Endothelial cell of umbilical vein (primary cell): ENCODE results near the gene METTL25. TPM values are rescaled to one million over a fixed set of nuclear protein-coding genes. Genes with fewer than 3 reads are reported as not detected.

ENCODE experiments used
- BruUV-seq: library from RNA; stranded (reverse); fragments of 400-500 nt; replicated peaks from 2 replicates; lab custom pipeline; 2021; lab: Mats Ljungman, UMichigan
- CTCF ChIA-PET: fragments of 300-600, 350-600 bp; sonication (Branson Sonifier 250); formaldehyde crosslinking; loops from one replicate; lab custom pipeline; 2021; ENCODE audit warnings: antibody characterized with exemption, inconsistent platforms; lab: Charles Lee
- POLR2A ChIA-PET: fragments of 300-600, 350-600 bp; sonication (Branson Sonifier 250); formaldehyde crosslinking; loops from one replicate; lab custom pipeline; 2021; ENCODE audit warnings: antibody characterized with exemption, inconsistent platforms; lab: Charles Lee
- DNase-seq: peaks from one replicate; pipeline ENCODE4 v3.0.0-alpha.2; 2011; ENCODE audit warnings: low read depth, low spot score
- FAIRE-seq: peaks from 2 replicates; lab custom pipeline; 2011; peaks lifted over from hg19 to GRCh38; lab: Jason Lieb, UNC
- H2AFZ ChIP-seq: 2 replicates; pipeline ENCODE4 v1.6.0; 2012; ENCODE audit warnings: low read depth, low read length, control low read depth, inconsistent platforms
- H3K27ac ChIP-seq: 2 replicates; pipeline ENCODE4 v1.5.1; 2011; ENCODE audit warnings: low read depth, mild to moderate bottlenecking, control low read depth, low read length, moderate library complexity; ENCODE audit not compliant: insufficient read depth
- H3K27me3 ChIP-seq, 2 experiments: 2 replicates each; pipeline versions ENCODE4 v1.6.0 to v1.6.1; 2011; ENCODE audit warnings: low read length in 2 of 2, mixed read lengths in 1 of 2; ENCODE audit not compliant: control insufficient read depth in 2 of 2, insufficient read depth in 2 of 2
- H3K36me3 ChIP-seq, 2 experiments: 2 replicates in 1 of 2; 3 replicates in 1 of 2; pipeline ENCODE4 v1.5.1; 2011; ENCODE audit warnings: low read length in 2 of 2, mild to moderate bottlenecking in 1 of 2, moderate library complexity in 1 of 2; ENCODE audit not compliant: control insufficient read depth in 2 of 2, insufficient read depth in 2 of 2; ENCODE audit errors: extremely low read depth in 1 of 2
- H3K4me1 ChIP-seq: 3 replicates; pipeline ENCODE4 v1.5.1; 2011; ENCODE audit warnings: mild to moderate bottlenecking, low read length; ENCODE audit not compliant: control insufficient read depth, insufficient read depth; ENCODE audit errors: extremely low read depth
- H3K4me2 ChIP-seq: 2 replicates; pipeline ENCODE4 v1.6.1; 2011; ENCODE audit warnings: low read length, control low read depth, mixed read lengths; ENCODE audit not compliant: insufficient read depth
- H3K4me3 ChIP-seq, 3 experiments: fragments of 200-600 bp in 1 of 3; sonication (generic), shearing (Covaris generic) in 1 of 3; replicated peaks in 1 of 3; 2 replicates each; pipeline ENCODE4 v1.5.1; 2011 to 2016; ENCODE audit warnings: control low read depth in 3 of 3, low read length in 3 of 3, mild to moderate bottlenecking in 2 of 3, inconsistent platforms in 1 of 3, low read depth in 1 of 3, moderate library complexity in 1 of 3; ENCODE audit not compliant: insufficient read depth in 1 of 3
- H3K79me2 ChIP-seq: 2 replicates; pipeline ENCODE4 v1.6.0; 2012; ENCODE audit warnings: low read length, inconsistent platforms; ENCODE audit not compliant: control insufficient read depth, insufficient read depth
- H3K9ac ChIP-seq: replicated peaks from 2 replicates; pipeline ENCODE3; 2011; ENCODE audit warnings: low read length, control low read depth; ENCODE audit not compliant: insufficient read depth; ENCODE audit errors: extremely low read depth
- H3K9me1 ChIP-seq: replicated peaks from 3 replicates; pipeline ENCODE4 v1.6.0; 2011; ENCODE audit warnings: mild to moderate bottlenecking, low read length; ENCODE audit not compliant: control insufficient read depth, insufficient read depth; ENCODE audit errors: extremely low read depth
- H3K9me3 ChIP-seq: replicated peaks from 2 replicates; pipeline ENCODE4 v1.5.1; 2012; ENCODE audit warnings: low read length, inconsistent platforms; ENCODE audit not compliant: control insufficient read depth, insufficient read depth
- H4K20me1 ChIP-seq: replicated peaks from 2 replicates; pipeline ENCODE3; 2011; ENCODE audit warnings: mild to moderate bottlenecking, low read length; ENCODE audit not compliant: control insufficient read depth, insufficient read depth; ENCODE audit errors: extremely low read depth
- EZH2 ChIP-seq: IDR thresholded peaks from 2 replicates; pipeline ENCODE4 v1.6.1; 2012; ENCODE audit warnings: borderline replicate concordance, low read depth, mild to moderate bottlenecking, moderate library complexity, low read length, inconsistent platforms; ENCODE audit not compliant: severe bottlenecking
- FOS ChIP-seq: IDR thresholded peaks from 2 replicates; pipeline ENCODE4 v1.6.1; 2011; ENCODE audit warnings: mild to moderate bottlenecking, low read length, moderate library complexity, borderline replicate concordance; ENCODE audit not compliant: insufficient read depth
- GATA2 ChIP-seq: IDR thresholded peaks from 2 replicates; pipeline ENCODE4 v1.7.0; 2011; ENCODE audit warnings: low read depth, mild to moderate bottlenecking, moderate library complexity, mixed read lengths, low read length; ENCODE audit not compliant: insufficient read length, insufficient read depth
- JUN ChIP-seq: IDR thresholded peaks from 2 replicates; pipeline ENCODE4 v1.6.1; 2011; ENCODE audit warnings: borderline replicate concordance, low read depth; ENCODE audit not compliant: insufficient read length, insufficient read depth
- MYC ChIP-seq: IDR thresholded peaks from one replicate; pipeline ENCODE4 v1.6.1; 2011; ENCODE audit warnings: mild to moderate bottlenecking, low read depth, low read length
- POLR2A ChIP-seq: IDR thresholded peaks from 2 replicates; pipeline ENCODE4 v1.6.1; 2012; ENCODE audit warnings: low read depth, mild to moderate bottlenecking, control low read depth, low read length
- POLR2AphosphoS5 ChIP-seq: IDR thresholded peaks from 2 replicates; pipeline ENCODE4 v1.6.1; 2012; ENCODE audit warnings: low read depth, mild to moderate bottlenecking, control low read depth, low read length, moderate library complexity; ENCODE audit not compliant: insufficient read depth
- dilution Hi-C: fragments of 300-500 bp; cut with MboI; formaldehyde crosslinking; loops from one replicate; pipeline ENCODE4 v1.15.0; 2019; ENCODE audit warnings: low sequenced_read_pairs; ENCODE audit not compliant: extremely low pct_ligation_motif_present
- intact Hi-C: fragments of 100-400 bp; cut with micrococcal nuclease; formaldehyde crosslinking; loops from one replicate; pipeline ENCODE4 v1.10.0; 2022
- polyA plus RNA-seq, 4 experiments: library from polyadenylated mRNA; depleted of rRNA in 3 of 4; stranded (reverse) in 3 of 4; unstranded in 1 of 4; fragments of >200 nt; gene quantifications; 2 replicates each; pipeline versions ENCODE4 v1.2.1 to v1.2.3, GENCODE V29; 2011 to 2012; ENCODE audit warnings: missing spikeins in 1 of 4
- total RNA-seq: library from RNA; stranded (reverse); gene quantifications from 2 replicates; pipeline ENCODE4 v1.2.3, GENCODE V29; 2021
- TF ChIP-seq, protein P1 (sequence below): IDR thresholded peaks from 2 replicates; pipeline ENCODE4 v1.6.1; 2011; ENCODE audit not compliant: insufficient read depth, insufficient read length
- TF ChIP-seq, protein P2 (sequence below), 2 donors: IDR thresholded peaks; 1 replicate in 1 of 2; 2 replicates in 1 of 2; pipeline ENCODE4 v1.5.1; 2011; ENCODE audit warnings: low read length in 2 of 2, mild to moderate bottlenecking in 2 of 2, moderate library complexity in 2 of 2, control low read depth in 1 of 2, inconsistent platforms in 1 of 2, low read depth in 1 of 2; ENCODE audit not compliant: insufficient read depth in 1 of 2; ENCODE audit errors: extremely low read depth in 1 of 2

METTL25 gene
- total and polyA plus RNA-seq, 2 donors (not counting 3 experiments of a cell fraction or from before 2014, with no cell fraction given), result 6.5 to 8.5 TPM

DNA sequence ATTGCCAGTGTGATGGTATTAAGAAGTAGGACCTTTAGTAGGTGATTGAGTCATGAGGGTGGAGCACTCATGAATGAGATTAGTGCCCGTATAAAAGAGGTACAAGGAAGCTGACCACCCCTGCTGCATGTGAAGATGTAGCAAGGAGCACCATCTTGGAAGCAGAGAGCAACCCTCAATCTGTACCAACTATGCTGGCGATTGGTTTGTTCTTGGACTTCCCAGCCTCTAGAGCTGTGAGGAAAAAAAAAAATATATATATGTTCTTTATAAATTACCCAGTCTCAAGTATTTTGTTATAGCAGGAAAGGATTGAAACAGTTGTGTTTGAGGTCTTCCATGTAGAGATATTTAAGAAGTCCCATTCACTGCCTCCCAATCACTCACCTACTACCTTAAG is 16.9 kb downstream of the METTL25 start:
- Histone ChIP-seq H3K4me2 (no peak overlapping the region), H3K4me3 (no peak overlapping the region), H3K9ac (no peak overlapping the region), H3K36me3 (no peaks in the 10 kb centered on the region), H3K9me1 (no peaks in the 10 kb centered on the region), H3K4me1 (no peaks in the 10 kb centered on the region), H3K79me2 (no peaks in the 10 kb centered on the region), H3K27ac (no peak overlapping the region), H4K20me1 (no peaks in the 10 kb centered on the region), H3K9me3 (no peaks in the 10 kb centered on the region), H3K27me3 (no peaks in the 10 kb centered on the region), H2AFZ (no peak overlapping the region)
- dilution Hi-C loops, result no loop called here
- DNase-seq (no peak), FAIRE-seq (no peak)
- no TSS peak for BruUV-seq
- ChIA-PET POLR2A (no interaction called here), CTCF (interaction anchor here (1.2 kb wide), 1 partner anchor 9 kb away, joined by 3 read pairs; no protein-coding TSS in a partner anchor)
- intact Hi-C loops, result no loop called here
- TF ChIP-seq MYC, result no peak
- no peak for TF ChIP-seq POLR2AphosphoS5
- no peak for TF ChIP-seq JUN
- TF ChIP-seq GATA2, result no peak
- TF ChIP-seq, protein P1, sequence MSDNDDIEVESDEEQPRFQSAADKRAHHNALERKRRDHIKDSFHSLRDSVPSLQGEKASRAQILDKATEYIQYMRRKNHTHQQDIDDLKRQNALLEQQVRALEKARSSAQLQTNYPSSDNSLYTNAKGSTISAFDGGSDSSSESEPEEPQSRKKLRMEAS, result no peak
- TF ChIP-seq EZH2, result no peak
- no peak for TF ChIP-seq POLR2A
- no peak for TF ChIP-seq FOS
- TF ChIP-seq, protein P2, sequence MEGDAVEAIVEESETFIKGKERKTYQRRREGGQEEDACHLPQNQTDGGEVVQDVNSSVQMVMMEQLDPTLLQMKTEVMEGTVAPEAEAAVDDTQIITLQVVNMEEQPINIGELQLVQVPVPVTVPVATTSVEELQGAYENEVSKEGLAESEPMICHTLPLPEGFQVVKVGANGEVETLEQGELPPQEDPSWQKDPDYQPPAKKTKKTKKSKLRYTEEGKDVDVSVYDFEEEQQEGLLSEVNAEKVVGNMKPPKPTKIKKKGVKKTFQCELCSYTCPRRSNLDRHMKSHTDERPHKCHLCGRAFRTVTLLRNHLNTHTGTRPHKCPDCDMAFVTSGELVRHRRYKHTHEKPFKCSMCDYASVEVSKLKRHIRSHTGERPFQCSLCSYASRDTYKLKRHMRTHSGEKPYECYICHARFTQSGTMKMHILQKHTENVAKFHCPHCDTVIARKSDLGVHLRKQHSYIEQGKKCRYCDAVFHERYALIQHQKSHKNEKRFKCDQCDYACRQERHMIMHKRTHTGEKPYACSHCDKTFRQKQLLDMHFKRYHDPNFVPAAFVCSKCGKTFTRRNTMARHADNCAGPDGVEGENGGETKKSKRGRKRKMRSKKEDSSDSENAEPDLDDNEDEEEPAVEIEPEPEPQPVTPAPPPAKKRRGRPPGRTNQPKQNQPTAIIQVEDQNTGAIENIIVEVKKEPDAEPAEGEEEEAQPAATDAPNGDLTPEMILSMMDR (IDR thresholded peaks at IDR 0.05; ENCODE audit: extremely low read depth in 1 of 2, insufficient read depth in 1 of 2, low read depth in 1 of 2, low read length in 2 of 2), result no peak
